Hepatocyte (in vitro differentiated cells): ENCODE data around the gene RPL4.

Experiments used
- EZH2 ChIP-seq: fragments of 200-600 bp; sonication (generic); IDR thresholded peaks from 2 replicates; pipeline ENCODE4 v1.6.1; 2016; ENCODE audit warnings: antibody characterized with exemption, mild to moderate bottlenecking, borderline replicate concordance
- EZH2phosphoT487 ChIP-seq: fragments of 200-600 bp; sonication (generic); IDR thresholded peaks from one replicate; pipeline ENCODE4 v1.6.1; 2018; ENCODE audit warnings: antibody characterized with exemption, mild to moderate bottlenecking, low read depth, moderate library complexity; ENCODE audit not compliant: unreplicated experiment, severe bottlenecking
- TF ChIP-seq, protein P1 (sequence below): fragments of 200-600 bp; sonication (generic); IDR thresholded peaks from 2 replicates; pipeline ENCODE4 v1.5.1; 2016; ENCODE audit warnings: antibody characterized with exemption, mild to moderate bottlenecking; ENCODE audit not compliant: poor library complexity

DNA sequence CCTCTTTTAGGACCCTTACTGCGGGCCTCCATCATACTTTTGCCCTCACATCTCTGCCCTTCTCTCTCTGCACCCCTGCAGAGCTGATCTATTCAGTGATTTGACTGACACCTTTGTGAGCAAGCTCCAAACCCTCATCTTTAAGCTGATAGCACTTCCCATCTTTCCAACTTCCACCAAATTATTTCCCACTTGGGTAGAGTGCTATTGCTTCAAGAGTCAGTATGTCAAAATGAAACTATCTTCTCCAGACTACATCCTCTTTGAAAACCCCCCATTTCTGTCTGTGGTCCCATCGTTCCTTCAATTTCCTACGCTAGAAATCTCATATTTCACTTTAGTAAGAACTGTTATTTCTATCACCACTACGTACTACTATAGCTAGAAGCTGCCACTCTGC is 20.2 kb upstream of the RPL4 start:
- TF ChIP-seq, protein P1, sequence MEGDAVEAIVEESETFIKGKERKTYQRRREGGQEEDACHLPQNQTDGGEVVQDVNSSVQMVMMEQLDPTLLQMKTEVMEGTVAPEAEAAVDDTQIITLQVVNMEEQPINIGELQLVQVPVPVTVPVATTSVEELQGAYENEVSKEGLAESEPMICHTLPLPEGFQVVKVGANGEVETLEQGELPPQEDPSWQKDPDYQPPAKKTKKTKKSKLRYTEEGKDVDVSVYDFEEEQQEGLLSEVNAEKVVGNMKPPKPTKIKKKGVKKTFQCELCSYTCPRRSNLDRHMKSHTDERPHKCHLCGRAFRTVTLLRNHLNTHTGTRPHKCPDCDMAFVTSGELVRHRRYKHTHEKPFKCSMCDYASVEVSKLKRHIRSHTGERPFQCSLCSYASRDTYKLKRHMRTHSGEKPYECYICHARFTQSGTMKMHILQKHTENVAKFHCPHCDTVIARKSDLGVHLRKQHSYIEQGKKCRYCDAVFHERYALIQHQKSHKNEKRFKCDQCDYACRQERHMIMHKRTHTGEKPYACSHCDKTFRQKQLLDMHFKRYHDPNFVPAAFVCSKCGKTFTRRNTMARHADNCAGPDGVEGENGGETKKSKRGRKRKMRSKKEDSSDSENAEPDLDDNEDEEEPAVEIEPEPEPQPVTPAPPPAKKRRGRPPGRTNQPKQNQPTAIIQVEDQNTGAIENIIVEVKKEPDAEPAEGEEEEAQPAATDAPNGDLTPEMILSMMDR, result no peak
- no peak for TF ChIP-seq EZH2
- no peak for TF ChIP-seq EZH2phosphoT487
